GM12878 (cell line): Measurements from ENCODE around the gene CWF19L2. TPM values are rescaled to one million over a fixed set of nuclear protein-coding genes. Genes with fewer than 3 reads are reported as not detected.

ENCODE experiments used
- ATAC-seq: fragments of 200-7000 bp; cut with Tn5 transposase; 3 replicates; pipeline ENCODE4 v1.9.1; 2020; ENCODE audit warnings: mild to moderate bottlenecking, moderate library complexity
- BruUV-seq: library from RNA; stranded (reverse); fragments of 400-500 nt; replicated peaks from 2 replicates; lab custom pipeline; 2021; lab: Mats Ljungman, UMichigan
- CTCF ChIA-PET: fragments of 300-600 bp; sonication (Branson Sonifier 250); formaldehyde crosslinking; extraction: SDS; loops from one replicate; lab custom pipeline; 2021; ENCODE audit warnings: inconsistent platforms; lab: Yijun Ruan, JAX
- POLR2A ChIA-PET: fragments of 350-600 bp; formaldehyde crosslinking; extraction: SDS; loops from one replicate; lab custom pipeline; 2021; ENCODE audit warnings: inconsistent platforms; lab: Charles Lee
- RAD21 ChIA-PET: fragments of 300-600 bp; sonication (Branson Sonifier 250); formaldehyde crosslinking; loops from one replicate; lab custom pipeline; 2023; ENCODE audit warnings: antibody characterized with exemption; ENCODE audit not compliant: unreplicated experiment; lab: Charles Lee
- SMC1A ChIA-PET: fragments of 300-600 bp; sonication (Branson Sonifier 250); formaldehyde crosslinking; loops from one replicate; lab custom pipeline; 2023; ENCODE audit not compliant: unreplicated experiment, uncharacterized antibody; lab: Charles Lee
- DNase-seq: peaks from one replicate; pipeline ENCODE4 v3.0.0-alpha.2; 2011; ENCODE audit warnings: low read depth, low spot score
- FAIRE-seq: peaks from 3 replicates; lab custom pipeline; 2011; peaks lifted over from hg19 to GRCh38; lab: Jason Lieb, UNC
- H2AFZ ChIP-seq: 2 replicates; pipeline ENCODE4 v1.6.0; 2011; ENCODE audit warnings: low read depth, low read length, control low read depth; ENCODE audit not compliant: control insufficient read depth
- H3K27ac ChIP-seq: 2 replicates; pipeline ENCODE4 v1.5.1; 2011; ENCODE audit warnings: control low read depth; ENCODE audit not compliant: control insufficient read depth, insufficient read depth
- H3K27me3 ChIP-seq, 2 experiments: replicated peaks in 1 of 2; 2 replicates each; pipeline versions ENCODE4 v1.6.0 to v1.6.1; 2011; ENCODE audit warnings: low read length in 1 of 2; ENCODE audit not compliant: control insufficient read depth in 2 of 2, insufficient read depth in 2 of 2
- H3K36me3 ChIP-seq, 2 experiments: 2 replicates each; pipeline ENCODE4 v1.5.1; 2011; ENCODE audit warnings: low read length in 1 of 2; ENCODE audit not compliant: control insufficient read depth in 2 of 2, insufficient read depth in 2 of 2
- H3K4me1 ChIP-seq: 2 replicates; pipeline ENCODE4 v1.6.1; 2011; ENCODE audit warnings: mild to moderate bottlenecking, low read length, moderate library complexity, mixed read lengths; ENCODE audit not compliant: control insufficient read depth, insufficient read depth
- H3K4me2 ChIP-seq: 2 replicates; pipeline ENCODE4 v1.6.0; 2011; ENCODE audit warnings: control low read depth; ENCODE audit not compliant: control insufficient read depth, insufficient read depth
- H3K4me3 ChIP-seq: fragments of 200-600 bp; sonication (generic); 2 replicates; pipeline ENCODE4 v1.5.1; 2016
- H3K79me2 ChIP-seq: 2 replicates; pipeline ENCODE4 v1.6.0; 2011; ENCODE audit warnings: low read length; ENCODE audit not compliant: control insufficient read depth, insufficient read depth
- H3K9ac ChIP-seq: 2 replicates; pipeline ENCODE4 v1.8.0; 2011; ENCODE audit warnings: low read length, control low read depth, mixed read lengths; ENCODE audit not compliant: control insufficient read depth, insufficient read depth
- H3K9me3 ChIP-seq: replicated peaks from 3 replicates; pipeline ENCODE4 v1.5.1; 2011; ENCODE audit warnings: mild to moderate bottlenecking, low read length; ENCODE audit not compliant: control insufficient read depth, insufficient read depth
- H4K20me1 ChIP-seq: 2 replicates; pipeline ENCODE4 v1.6.0; 2011; ENCODE audit not compliant: control insufficient read depth, insufficient read depth
- ATF7 ChIP-seq: fragments of 450-650 bp; IDR thresholded peaks from 2 replicates; pipeline ENCODE4 v1.6.1; 2016; ENCODE audit warnings: low read depth, mild to moderate bottlenecking
- BCLAF1 ChIP-seq: fragments of 450-650 bp; IDR thresholded peaks from 2 replicates; pipeline ENCODE4 v1.6.1; 2017; ENCODE audit warnings: antibody characterized with exemption, mild to moderate bottlenecking, moderate library complexity
- CREB1 ChIP-seq: IDR thresholded peaks from 2 replicates; pipeline ENCODE4 v1.6.1; 2012; ENCODE audit warnings: low read depth, mild to moderate bottlenecking, inconsistent platforms
- MYC ChIP-seq: IDR thresholded peaks from 2 replicates; pipeline ENCODE4 v1.6.1; 2011; ENCODE audit warnings: mild to moderate bottlenecking, low read length, moderate library complexity, inconsistent platforms; ENCODE audit not compliant: insufficient read depth, insufficient replicate concordance, insufficient read length, severe bottlenecking
- RUNX3 ChIP-seq: IDR thresholded peaks from 2 replicates; pipeline ENCODE4 v1.6.1; 2012; ENCODE audit warnings: low read length, inconsistent platforms
- TCF7 ChIP-seq: IDR thresholded peaks from 2 replicates; pipeline ENCODE4 v1.6.1; 2014; ENCODE audit warnings: antibody characterized with exemption, borderline replicate concordance
- WGBS: methylation state at CpG from one replicate; pipeline ENCODE4 v1.1.6; 2016; ENCODE audit warnings: low lambda C conversion rate; ENCODE audit not compliant: insufficient replicate concordance, insufficient coverage; ENCODE audit errors: missing lambda C conversion rate; 5-methylcytosine and 5-hydroxymethylcytosine counted together
- in situ Hi-C: fragments of 300-500 bp; cut with MboI; formaldehyde crosslinking; loops from 9 replicates; pipeline ENCODE4 v1.14.3; 2018; ENCODE audit warnings: mixed read lengths
- intact Hi-C: fragments of 100-400 bp; cut with micrococcal nuclease; formaldehyde crosslinking; loops from one replicate; pipeline ENCODE4 v1.14.2; 2022; ENCODE audit not compliant: unreplicated experiment
- polyA plus RNA-seq, 11 experiments: library from polyadenylated mRNA; depleted of rRNA in 4 of 11; unstranded in 6 of 11; stranded (reverse) in 5 of 11; fragments of >200 nt; fragmentation: Nextera tagmentation in 4 of 11; fragmentation: Illumina TruSeq in 1 of 11; extraction: Ambion mirVana in 4 of 11; extraction: Trizol in 1 of 11; gene quantifications; 1 replicate in 1 of 11; 2 replicates in 10 of 11; pipeline versions ENCODE4 v1.2.1 to v1.2.3, GENCODE V29; 2011 to 2016; ENCODE audit warnings: inconsistent platforms in 2 of 11, missing spikeins in 2 of 11, low read depth in 1 of 11
- total RNA-seq, 4 experiments: library from RNA; depleted of rRNA in 3 of 4; stranded (reverse); fragments of >200 nt in 3 of 4; fragmentation: Illumina TruSeq in 1 of 4; extraction: Trizol in 1 of 4; gene quantifications; 2 replicates each; pipeline versions ENCODE4 v1.2.1 to v1.2.3, GENCODE V29; 2013 to 2021

The CWF19L2 gene
- total and polyA plus RNA-seq, 10 of the 15 experiments (the other 5 are each of a cell fraction or from before 2014, with no cell fraction given), result 4.5 to 18.8 (median 7.2) TPM

- Histone ChIP-seq H3K4me3 (no peak overlapping the region), H3K4me2 (no peak overlapping the region), H3K27ac (no peak overlapping the region), H3K27me3 (no peaks in the 10 kb centered on the region), H3K79me2 (no peaks in the 10 kb centered on the region), H3K36me3 (no peaks in the 10 kb centered on the region; a peak in 2 of 4 replicates), H4K20me1 (no peaks in the 10 kb centered on the region), H3K9me3 (no peaks in the 10 kb centered on the region), H2AFZ (no peak overlapping the region), H3K9ac (no peak overlapping the region), H3K4me1 (no peaks in the 10 kb centered on the region)
- in situ Hi-C loops, result no loop called here
- ATAC-seq, result no peak
- intact Hi-C loops, result no loop called here
- no peak for FAIRE-seq
- TF ChIP-seq TCF7 (no peak), ATF7 (no peak), BCLAF1 (no peak)
- no peak for DNase-seq
- POLR2A ChIA-PET, result no interaction called here
- WGBS, result 97% methylated on average over 6 of the region's 6 CpGs
- SMC1A ChIA-PET, result no interaction called here
- BruUV-seq, result no TSS peak
- RAD21 ChIA-PET, result no interaction called here
- CTCF ChIA-PET, result no interaction called here
Measured at GRCh38 chr11:107387666-107388065, 70.0 kb downstream of the CWF19L2 start.

GRCh38 chr11:107385361-107385981 is 72.2 kb downstream of the CWF19L2 start:
- ATAC-seq, result 0 out of 3 replicates have a peak, but pooled peaks have one; percentile 21
- no peaks in the 10 kb centered on the region for H3K27me3 ChIP-seq
- H3K9ac ChIP-seq, result no peak overlapping the region
- H3K4me3 ChIP-seq, result no peak overlapping the region
- ChIA-PET POLR2A (no interaction called here), RAD21 (no interaction called here), CTCF (no interaction called here), SMC1A (no interaction called here)
- H2AFZ ChIP-seq, result no peak overlapping the region
- DNase-seq, result no peak
- WGBS, result 92% methylated on average over 3 of the region's 3 CpGs
- in situ Hi-C loops, result no loop called here
- no peaks in the 10 kb centered on the region for H4K20me1 ChIP-seq
- no peak overlapping the region for H3K27ac ChIP-seq
- no TSS peak for BruUV-seq
- no peaks in the 10 kb centered on the region for H3K4me1 ChIP-seq
- H3K79me2 ChIP-seq, result no peaks in the 10 kb centered on the region
- H3K4me2 ChIP-seq, result no peak overlapping the region
- no peaks in the 10 kb centered on the region; a peak in 2 of 4 replicates for H3K36me3 ChIP-seq
- FAIRE-seq, result no peak
- no peak for TF ChIP-seq RUNX3
- TF ChIP-seq CREB1, result no peak
- no peak for TF ChIP-seq MYC
- intact Hi-C loops, result no loop called here
- H3K9me3 ChIP-seq, result no peaks in the 10 kb centered on the region
